K562 (cell line): ENCODE results near the gene HYOU1. TPM values are rescaled to one million over a fixed set of nuclear protein-coding genes. Genes with fewer than 3 reads are reported as not detected.
A peak's percentile ranks its signal among the peaks of the same experiment; 100 is the strongest.

Source experiments
- ATF1 ChIP-seq, 2 experiments: fragments of 450-650 bp in 1 of 2; IDR thresholded peaks; 2 replicates each; pipeline ENCODE4 v1.6.1; 2016; ENCODE audit warnings: missing compliant biosample characterization in 1 of 2, missing genetic modification characterization in 1 of 2
- BDP1 ChIP-seq: IDR thresholded peaks from 3 replicates; pipeline ENCODE4 v1.6.1; 2011; ENCODE audit not compliant: insufficient read length, insufficient read depth
- CBFB ChIP-seq: sonication (generic); formaldehyde crosslinking; IDR thresholded peaks from 2 replicates; pipeline ENCODE4 v1.4.0; 2020; ENCODE audit warnings: mild to moderate bottlenecking, missing genetic modification reagents
- CBX1 ChIP-seq: sonication (generic); IDR thresholded peaks from 2 replicates; pipeline ENCODE4 v1.6.1; 2016; ENCODE audit warnings: antibody characterized with exemption, low read depth, mild to moderate bottlenecking
- CHD2 ChIP-seq: IDR thresholded peaks from 2 replicates; pipeline ENCODE4 v1.6.1; 2011; ENCODE audit warnings: low read depth, low read length
- DIDO1 ChIP-seq: fragments of 450-650 bp; IDR thresholded peaks from 2 replicates; pipeline ENCODE4 v1.6.1; 2016; ENCODE audit warnings: low read depth, missing biosample characterization, missing genetic modification characterization
- FOXA3 ChIP-seq, 2 experiments: fragments of 450-650 bp in 1 of 2; sonication (generic) in 1 of 2; formaldehyde crosslinking; IDR thresholded peaks in 1 of 2; conservative IDR thresholded peaks in 1 of 2; 2 replicates each; pipeline versions ENCODE4 v1.4.0 to v1.8.0; 2020 to 2022; ENCODE audit warnings: mild to moderate bottlenecking in 2 of 2, missing genetic modification reagents in 1 of 2
- GTF2A2 ChIP-seq: IDR thresholded peaks from 2 replicates; pipeline ENCODE4 v1.6.1; 2016; ENCODE audit warnings: mild to moderate bottlenecking, missing genetic modification characterization, missing compliant biosample characterization
- HSF4 ChIP-seq: fragments of 250-450 bp; sonication (Bioruptor Pico); IDR thresholded peaks from 2 replicates; pipeline ENCODE4 v2.1.2; 2022; ENCODE audit warnings: mild to moderate bottlenecking, moderate library complexity, borderline replicate concordance
- MXI1 ChIP-seq: IDR thresholded peaks from 2 replicates; pipeline ENCODE4 v1.6.1; 2011; ENCODE audit warnings: low read depth, mild to moderate bottlenecking, improper control_type of control experiment, low read length
- PHB ChIP-seq: fragments of 250-450 bp; sonication (Bioruptor Pico); IDR thresholded peaks from 2 replicates; pipeline ENCODE4 v1.5.0; 2021
- PRPF4 ChIP-seq: fragments of 200-400 bp; formaldehyde crosslinking; IDR thresholded peaks from one replicate; pipeline ENCODE4 v1.6.1; 2017; ENCODE audit warnings: low read length, low read depth, mild to moderate bottlenecking; ENCODE audit not compliant: insufficient read depth, poor library complexity, severe bottlenecking
- SAP30 ChIP-seq: fragments of 200-600 bp; sonication (generic); IDR thresholded peaks from 2 replicates; pipeline ENCODE4 v1.6.1; 2012; ENCODE audit warnings: borderline replicate concordance, low read depth, mild to moderate bottlenecking, moderate library complexity, low read length, control low read depth, inconsistent platforms; ENCODE audit not compliant: insufficient read depth, poor library complexity, severe bottlenecking
- STAG1 ChIP-seq: sonication (generic); formaldehyde crosslinking; IDR thresholded peaks from 2 replicates; pipeline ENCODE4 v1.5.0; 2020; ENCODE audit warnings: missing genetic modification reagents, borderline replicate concordance
- ZBTB17 ChIP-seq: fragments of 450-650 bp; formaldehyde crosslinking; IDR thresholded peaks from 2 replicates; pipeline ENCODE4 v1.4.0; 2020; ENCODE audit warnings: mild to moderate bottlenecking
- ZC3H8 ChIP-seq: fragments of 450-650 bp; IDR thresholded peaks from 2 replicates; pipeline ENCODE4 v1.6.1; 2017
- ZFP30 ChIP-seq: fragments of 250-450 bp; sonication (Bioruptor Pico); IDR thresholded peaks from 2 replicates; pipeline ENCODE4 v1.8.0; 2022; ENCODE audit warnings: moderate library complexity, mild to moderate bottlenecking, inconsistent platforms, borderline replicate concordance
- ZNF12 ChIP-seq: sonication (generic); formaldehyde crosslinking; IDR thresholded peaks from 2 replicates; pipeline ENCODE4 v1.4.0; 2020; ENCODE audit warnings: mild to moderate bottlenecking, missing genetic modification reagents
- ZNF175 ChIP-seq: fragments of 200-800 bp; sonication (Bioruptor generic); IDR thresholded peaks from 2 replicates; pipeline ENCODE4 v1.6.1; 2016; ENCODE audit warnings: low read depth, mild to moderate bottlenecking, missing genetic modification characterization, missing compliant biosample characterization
- ZNF280B ChIP-seq: fragments of 250-450 bp; sonication (Bioruptor Pico); IDR thresholded peaks from 2 replicates; pipeline ENCODE4 v1.5.1; 2021; ENCODE audit warnings: mild to moderate bottlenecking
- ZNF668 ChIP-seq: fragments of 250-450 bp; sonication (Bioruptor Pico); IDR thresholded peaks from 2 replicates; pipeline ENCODE4 v1.8.0; 2022; ENCODE audit warnings: mild to moderate bottlenecking, inconsistent platforms
- ZNF699 ChIP-seq: fragments of 250-450 bp; sonication (Bioruptor Pico); IDR thresholded peaks from 2 replicates; pipeline ENCODE4 v1.8.0; 2021; ENCODE audit warnings: mild to moderate bottlenecking, moderate library complexity; ENCODE audit not compliant: insufficient replicate concordance
- polyA plus RNA-seq, 8 experiments: library from polyadenylated mRNA; depleted of rRNA in 4 of 8; stranded (reverse) in 5 of 8; unstranded in 3 of 8; fragments of >200 nt; fragmentation: Nextera tagmentation in 2 of 8; fragmentation: Illumina TruSeq in 1 of 8; extraction: Ambion mirVana in 2 of 8; extraction: Trizol in 1 of 8; gene quantifications; 2 replicates each; pipeline versions ENCODE4 v1.2.1 to v1.2.3, GENCODE V29; 2011 to 2014; ENCODE audit warnings: inconsistent platforms in 1 of 8, missing spikeins in 1 of 8
- total RNA-seq, 7 experiments: library from RNA; depleted of rRNA in 6 of 7; stranded (reverse); fragments of >200 nt in 6 of 7; fragmentation: Illumina TruSeq in 2 of 7; extraction: Trizol in 2 of 7; gene quantifications; 2 replicates each; pipeline versions ENCODE4 v1.2.1 to v1.2.3, GENCODE V29; 2011 to 2021; ENCODE audit warnings: low replicate concordance in 1 of 7
- TF ChIP-seq, protein P1 (sequence below), 3 experiments: fragments of 200-800 bp in 1 of 3; fragments of 250-450 bp in 1 of 3; fragments of 450-650 bp in 1 of 3; sonication (Bioruptor Pico) in 1 of 3; sonication (Bioruptor generic) in 1 of 3; formaldehyde crosslinking in 1 of 3; IDR thresholded peaks; 2 replicates each; pipeline versions ENCODE4 v1.6.1 to v1.8.0; 2016 to 2022; ENCODE audit warnings: mild to moderate bottlenecking in 2 of 3, missing genetic modification characterization in 2 of 3, missing compliant biosample characterization in 1 of 3, moderate library complexity in 1 of 3

The HYOU1 gene
- total and polyA plus RNA-seq, 9 of the 15 experiments (the other 6 are each of a cell fraction or from before 2014, with no cell fraction given) = 19.5 to 197 (median 128) TPM

- no peak for TF ChIP-seq STAG1 (CRISPR knock-in tag)
- TF ChIP-seq ATF1 (CRISPR knock-in tag; IDR thresholded peaks at IDR 0.05) = no peak
- TF ChIP-seq ATF1 (tag; IDR thresholded peaks at IDR 0.05) = peak; percentile 83
- TF ChIP-seq, protein P1, sequence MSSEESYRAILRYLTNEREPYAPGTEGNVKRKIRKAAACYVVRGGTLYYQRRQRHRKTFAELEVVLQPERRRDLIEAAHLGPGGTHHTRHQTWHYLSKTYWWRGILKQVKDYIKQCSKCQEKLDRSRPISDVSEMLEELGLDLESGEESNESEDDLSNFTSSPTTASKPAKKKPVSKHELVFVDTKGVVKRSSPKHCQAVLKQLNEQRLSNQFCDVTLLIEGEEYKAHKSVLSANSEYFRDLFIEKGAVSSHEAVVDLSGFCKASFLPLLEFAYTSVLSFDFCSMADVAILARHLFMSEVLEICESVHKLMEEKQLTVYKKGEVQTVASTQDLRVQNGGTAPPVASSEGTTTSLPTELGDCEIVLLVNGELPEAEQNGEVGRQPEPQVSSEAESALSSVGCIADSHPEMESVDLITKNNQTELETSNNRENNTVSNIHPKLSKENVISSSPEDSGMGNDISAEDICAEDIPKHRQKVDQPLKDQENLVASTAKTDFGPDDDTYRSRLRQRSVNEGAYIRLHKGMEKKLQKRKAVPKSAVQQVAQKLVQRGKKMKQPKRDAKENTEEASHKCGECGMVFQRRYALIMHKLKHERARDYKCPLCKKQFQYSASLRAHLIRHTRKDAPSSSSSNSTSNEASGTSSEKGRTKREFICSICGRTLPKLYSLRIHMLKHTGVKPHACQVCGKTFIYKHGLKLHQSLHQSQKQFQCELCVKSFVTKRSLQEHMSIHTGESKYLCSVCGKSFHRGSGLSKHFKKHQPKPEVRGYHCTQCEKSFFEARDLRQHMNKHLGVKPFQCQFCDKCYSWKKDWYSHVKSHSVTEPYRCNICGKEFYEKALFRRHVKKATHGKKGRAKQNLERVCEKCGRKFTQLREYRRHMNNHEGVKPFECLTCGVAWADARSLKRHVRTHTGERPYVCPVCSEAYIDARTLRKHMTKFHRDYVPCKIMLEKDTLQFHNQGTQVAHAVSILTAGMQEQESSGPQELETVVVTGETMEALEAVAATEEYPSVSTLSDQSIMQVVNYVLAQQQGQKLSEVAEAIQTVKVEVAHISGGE (CRISPR knock-in tag; IDR thresholded peaks at IDR 0.05) = peak in 1 of 3 experiments; percentile 76; a peak in 2 of 6 replicates
- peak; percentile 90 for TF ChIP-seq SAP30
- TF ChIP-seq PHB (CRISPR knock-in tag) = no peak
- peak; percentile 48 for TF ChIP-seq MXI1
- no peak for TF ChIP-seq CHD2
- no peak for TF ChIP-seq HSF4 (CRISPR knock-in tag)
- TF ChIP-seq ZNF699 (CRISPR knock-in tag) = no peak
- no peak for TF ChIP-seq ZFP30 (CRISPR knock-in tag)
- TF ChIP-seq ZNF12 = no peak
- no peak for TF ChIP-seq ZBTB17 (CRISPR knock-in tag)
- TF ChIP-seq ZNF280B (CRISPR knock-in tag) = no peak
- no peak for TF ChIP-seq GTF2A2 (tag)
- TF ChIP-seq DIDO1 (tag) = peak; percentile 49; the same call in 1 of the 2 replicates
- no peak for TF ChIP-seq ZC3H8
- no peak for TF ChIP-seq PRPF4
- 0 out of 2 replicates have a peak, but pooled peaks have one; percentile 18 for TF ChIP-seq CBX1
- no peak for TF ChIP-seq ZNF668 (CRISPR knock-in tag)
- no peak for TF ChIP-seq ZNF175
- TF ChIP-seq FOXA3 (CRISPR knock-in tag; conservative IDR thresholded peaks at IDR 0.05 in 1 of 2, IDR thresholded peaks at IDR 0.05 in 1 of 2) = no peak
- no peak for TF ChIP-seq CBFB (CRISPR knock-in tag)
- no peak for TF ChIP-seq BDP1
Measured at GRCh38 chr11:119067371-119068222, 10.6 kb upstream of the HYOU1 start, which contains the start of gene VPS11 (continued).
